Measurements from ENCODE around the gene LRP4.

Gene LRP4

DNA sequence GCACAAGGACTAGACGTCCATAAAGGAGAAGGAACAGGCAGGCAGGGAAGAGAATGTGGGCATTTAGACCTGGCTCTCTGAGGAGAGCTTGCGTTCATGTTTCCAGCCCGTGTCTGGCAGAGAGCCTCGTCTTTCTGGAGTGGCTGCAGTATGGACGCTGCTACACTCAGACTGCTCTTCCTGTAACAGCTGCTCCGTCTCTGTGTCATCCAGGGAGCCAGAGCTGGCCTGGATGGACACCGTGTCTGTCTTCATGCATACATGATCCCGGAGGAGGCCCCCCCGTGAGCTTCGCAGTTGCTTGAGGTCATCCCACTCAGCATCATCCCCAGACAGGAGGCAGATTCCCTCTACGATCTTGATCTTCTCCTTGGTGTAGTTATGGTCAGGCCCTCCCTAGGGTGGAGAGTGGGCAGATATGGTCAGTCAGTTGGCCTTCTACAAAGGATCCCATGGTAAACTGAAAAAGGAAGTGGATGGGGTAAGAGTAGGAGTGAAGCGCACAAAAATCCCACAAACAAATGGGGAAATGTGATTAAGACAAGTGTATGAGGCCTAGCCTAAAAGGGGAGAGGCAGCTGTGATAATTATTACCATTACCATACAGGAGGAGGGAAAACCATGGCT, 59.3 kb downstream of the LRP4 start:
- TF ChIP-seq SPI1 (IDR thresholded peaks at IDR 0.05; ENCODE audit: low read depth, low read length): no peak
- no peak for TF ChIP-seq POU2F2 (IDR thresholded peaks at IDR 0.05; ENCODE audit: low read depth, low read length)
- no peak for TF ChIP-seq PAX5 (IDR thresholded peaks at IDR 0.05; ENCODE audit: insufficient read depth, low read length, severe bottlenecking)
- TF ChIP-seq POLR2AphosphoS5 (IDR thresholded peaks at IDR 0.05; ENCODE audit: low read depth, low read length): no peak
- no peak for TF ChIP-seq TAF1 (IDR thresholded peaks at IDR 0.05; ENCODE audit: low read depth, low read length)
- TF ChIP-seq POLR2A (IDR thresholded peaks at IDR 0.05; ENCODE audit: low read depth, low read length): no peak
- DNase-seq (ENCODE audit: insufficient read length, low spot score): no peak
- no peak for FAIRE-seq

DNA sequence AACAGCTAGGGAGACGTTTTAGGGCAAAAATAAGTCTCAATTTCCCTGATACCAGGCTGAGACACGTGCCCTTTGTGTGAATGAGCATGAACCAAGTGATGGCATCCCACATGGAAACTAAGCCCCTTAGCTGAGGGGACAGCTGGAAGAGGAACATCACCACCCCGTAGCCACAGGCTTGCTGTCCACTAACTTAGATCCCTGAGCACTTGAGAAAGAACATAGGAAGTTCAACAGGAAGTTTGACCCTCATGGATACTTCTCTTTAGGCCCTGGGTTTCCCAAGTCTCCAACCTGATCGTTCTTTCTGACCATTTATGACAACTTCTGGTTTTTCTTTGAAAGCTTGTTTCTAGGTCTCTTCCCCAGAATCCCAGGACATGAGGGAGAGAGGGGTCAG, 60.7 kb downstream of the LRP4 start:
- no peak for TF ChIP-seq POLR2A (IDR thresholded peaks at IDR 0.05; ENCODE audit: low read depth, low read length)
- TF ChIP-seq POLR2AphosphoS5 (IDR thresholded peaks at IDR 0.05; ENCODE audit: low read depth, low read length): no peak
- no peak for TF ChIP-seq PAX5 (IDR thresholded peaks at IDR 0.05; ENCODE audit: insufficient read depth, low read length, severe bottlenecking)
- TF ChIP-seq TAF1 (IDR thresholded peaks at IDR 0.05; ENCODE audit: low read depth, low read length): no peak
- TF ChIP-seq POU2F2 (IDR thresholded peaks at IDR 0.05; ENCODE audit: low read depth, low read length): no peak
- no peak for TF ChIP-seq SPI1 (IDR thresholded peaks at IDR 0.05; ENCODE audit: low read depth, low read length)
- no peak for DNase-seq (ENCODE audit: insufficient read length, low spot score)
- no peak for FAIRE-seq

DNA sequence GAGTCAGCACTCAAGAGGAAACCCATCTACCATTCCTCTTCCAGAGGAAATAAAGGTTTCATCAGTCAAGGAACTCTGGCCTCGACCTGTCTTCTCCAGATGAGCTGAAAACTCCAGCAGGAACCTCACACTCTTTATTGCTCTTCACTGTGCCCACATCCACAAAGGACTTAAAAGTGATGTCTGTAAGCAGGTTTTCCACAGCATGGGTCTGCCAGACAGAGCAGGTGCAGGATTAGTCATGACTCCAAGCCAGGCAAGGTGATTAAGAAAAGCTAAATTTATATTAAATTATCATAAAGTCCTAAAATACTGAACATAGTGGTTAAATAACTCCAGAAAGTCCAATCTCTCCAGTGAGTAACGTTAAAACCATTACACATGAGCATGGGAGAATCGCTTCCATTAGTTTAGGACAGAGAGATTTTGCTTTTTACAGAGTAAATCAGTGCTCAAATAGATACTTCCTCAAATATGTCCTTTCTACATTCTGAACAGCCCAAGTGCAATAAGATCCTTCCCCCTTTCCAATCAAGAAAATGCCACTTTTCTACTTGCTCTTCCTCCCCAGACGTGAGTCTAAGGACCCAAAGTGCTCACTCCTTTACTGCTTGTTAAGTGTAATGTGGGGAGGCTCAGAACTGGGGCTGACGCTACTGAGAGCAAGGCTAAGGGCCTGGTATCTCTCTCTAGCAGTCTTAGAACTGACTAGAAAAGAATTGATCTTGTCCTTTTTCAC, 61.6 kb downstream of the LRP4 start:
- no peak for TF ChIP-seq POLR2A (IDR thresholded peaks at IDR 0.05; ENCODE audit: low read depth, low read length)
- no peak for TF ChIP-seq SPI1 (IDR thresholded peaks at IDR 0.05; ENCODE audit: low read depth, low read length)
- TF ChIP-seq POLR2AphosphoS5 (IDR thresholded peaks at IDR 0.05; ENCODE audit: low read depth, low read length): no peak
- no peak for TF ChIP-seq TAF1 (IDR thresholded peaks at IDR 0.05; ENCODE audit: low read depth, low read length)
- TF ChIP-seq PAX5 (IDR thresholded peaks at IDR 0.05; ENCODE audit: insufficient read depth, low read length, severe bottlenecking): no peak
- no peak for TF ChIP-seq POU2F2 (IDR thresholded peaks at IDR 0.05; ENCODE audit: low read depth, low read length)
- DNase-seq (ENCODE audit: insufficient read length, low spot score) (no peak), FAIRE-seq (no peak)

DNA sequence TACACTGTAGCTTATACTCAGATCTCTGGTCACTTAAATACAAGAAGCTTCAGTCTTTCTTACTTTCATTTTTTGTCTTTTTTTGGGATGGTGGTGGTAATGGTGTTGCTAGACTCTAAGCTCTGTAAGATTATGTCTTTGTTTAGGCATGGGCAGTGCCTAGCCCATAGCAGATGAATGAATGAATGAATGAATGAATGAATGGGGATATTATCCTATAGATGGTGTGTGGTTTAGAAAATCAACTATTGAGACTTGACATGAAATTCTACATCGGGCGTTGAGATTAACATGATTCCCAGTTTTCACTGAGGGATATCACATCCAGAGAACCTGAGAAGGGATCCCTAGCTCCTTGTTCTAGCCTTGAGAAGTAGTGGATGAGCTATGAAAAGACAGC, 62.5 kb downstream of the LRP4 start:
- FAIRE-seq (no peak), DNase-seq (ENCODE audit: insufficient read length, low spot score) (no peak)
- TF ChIP-seq POLR2A (IDR thresholded peaks at IDR 0.05; ENCODE audit: low read depth, low read length) (no peak), POU2F2 (IDR thresholded peaks at IDR 0.05; ENCODE audit: low read depth, low read length) (no peak), POLR2AphosphoS5 (IDR thresholded peaks at IDR 0.05; ENCODE audit: low read depth, low read length) (no peak), SPI1 (IDR thresholded peaks at IDR 0.05; ENCODE audit: low read depth, low read length) (no peak), PAX5 (IDR thresholded peaks at IDR 0.05; ENCODE audit: insufficient read depth, low read length, severe bottlenecking) (no peak), TAF1 (IDR thresholded peaks at IDR 0.05; ENCODE audit: low read depth, low read length) (no peak)

DNA sequence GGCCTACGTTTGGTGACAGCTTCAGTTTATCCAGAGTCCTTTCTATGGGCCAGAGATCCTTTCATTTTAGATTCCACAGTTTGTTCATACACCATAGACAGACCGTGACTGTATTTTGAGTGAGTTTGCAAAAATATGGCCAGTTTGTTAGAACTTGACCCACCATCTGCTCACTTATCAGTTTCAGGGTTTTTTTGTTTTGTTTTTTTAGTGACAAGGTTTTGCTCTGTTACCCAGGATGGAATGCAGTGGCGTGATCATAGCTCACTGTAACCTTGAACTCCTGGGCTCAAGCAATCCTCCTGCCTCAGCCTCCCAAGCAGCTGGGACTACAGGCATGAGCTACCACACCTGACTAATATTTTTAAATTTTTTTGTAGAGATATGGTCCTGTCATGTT, 63.2 kb downstream of the LRP4 start:
- no peak for TF ChIP-seq POU2F2 (IDR thresholded peaks at IDR 0.05; ENCODE audit: low read depth, low read length)
- TF ChIP-seq TAF1 (IDR thresholded peaks at IDR 0.05; ENCODE audit: low read depth, low read length): no peak
- TF ChIP-seq POLR2A (IDR thresholded peaks at IDR 0.05; ENCODE audit: low read depth, low read length): no peak
- no peak for TF ChIP-seq POLR2AphosphoS5 (IDR thresholded peaks at IDR 0.05; ENCODE audit: low read depth, low read length)
- TF ChIP-seq PAX5 (IDR thresholded peaks at IDR 0.05; ENCODE audit: insufficient read depth, low read length, severe bottlenecking): no peak
- TF ChIP-seq SPI1 (IDR thresholded peaks at IDR 0.05; ENCODE audit: low read depth, low read length): no peak
- FAIRE-seq: no peak
- DNase-seq (ENCODE audit: insufficient read length, low spot score): no peak

DNA sequence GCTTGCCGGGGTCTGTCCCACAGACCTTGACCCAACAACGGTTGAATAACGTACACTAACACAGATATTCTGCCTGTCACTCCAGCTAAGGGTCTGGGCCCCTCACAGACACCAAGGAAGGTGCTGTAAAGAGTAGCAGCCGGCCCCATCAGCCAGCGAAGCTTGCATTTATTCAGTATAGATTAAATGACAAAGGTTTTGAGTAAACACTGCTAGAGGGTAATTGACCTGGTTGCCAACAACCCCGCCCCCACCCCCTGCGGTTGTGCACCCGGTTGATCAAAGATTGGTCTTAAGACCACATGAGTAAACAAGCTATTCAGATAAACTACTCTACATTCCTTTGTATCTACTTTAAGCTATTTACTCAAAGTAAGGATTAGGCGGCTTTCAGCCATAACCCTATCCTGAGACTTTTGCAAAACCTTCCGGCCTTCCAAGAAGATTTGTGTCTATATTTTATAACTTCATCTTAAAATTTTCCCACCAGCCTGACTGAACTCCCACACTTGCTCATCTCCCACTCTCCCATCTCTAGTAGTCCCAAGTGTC, 67.4 kb downstream of the LRP4 start:
- no peak for TF ChIP-seq TAF1 (IDR thresholded peaks at IDR 0.05; ENCODE audit: low read depth, low read length)
- TF ChIP-seq POLR2A (IDR thresholded peaks at IDR 0.05; ENCODE audit: low read depth, low read length): no peak
- TF ChIP-seq SPI1 (IDR thresholded peaks at IDR 0.05; ENCODE audit: low read depth, low read length): no peak
- TF ChIP-seq POLR2AphosphoS5 (IDR thresholded peaks at IDR 0.05; ENCODE audit: low read depth, low read length): no peak
- no peak for TF ChIP-seq PAX5 (IDR thresholded peaks at IDR 0.05; ENCODE audit: insufficient read depth, low read length, severe bottlenecking)
- no peak for TF ChIP-seq POU2F2 (IDR thresholded peaks at IDR 0.05; ENCODE audit: low read depth, low read length)
- no peak for DNase-seq (ENCODE audit: insufficient read length, low spot score)
- FAIRE-seq: no peak

DNA sequence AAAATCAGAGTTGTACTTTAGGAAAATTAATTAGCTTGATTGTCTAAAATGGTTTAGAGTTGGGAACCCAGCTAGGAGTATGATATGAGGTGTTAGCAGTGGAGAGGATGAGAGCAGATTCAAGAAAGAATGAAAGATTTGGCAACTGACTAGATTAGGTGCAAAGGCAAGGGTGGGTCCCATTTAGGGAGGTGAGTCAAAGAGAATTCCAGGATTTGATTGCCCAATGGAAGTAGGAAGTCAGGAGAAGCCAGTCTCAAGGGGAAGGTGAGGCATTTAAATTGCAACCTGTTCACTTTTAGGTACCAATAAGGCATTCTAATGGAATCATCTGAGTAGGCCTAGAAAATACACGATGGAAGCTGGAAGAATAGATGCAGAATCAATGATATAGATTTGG, 68.7 kb downstream of the LRP4 start:
- no peak for FAIRE-seq

GRCh38 chr11:46846510-46846830, 71.9 kb downstream of the LRP4 start:
- no peak for TF ChIP-seq POLR2AphosphoS5 (IDR thresholded peaks at IDR 0.05; ENCODE audit: low read depth, low read length)
- TF ChIP-seq POU2F2 (IDR thresholded peaks at IDR 0.05; ENCODE audit: low read depth, low read length): no peak
- no peak for TF ChIP-seq POLR2A (IDR thresholded peaks at IDR 0.05; ENCODE audit: low read depth, low read length)
- no peak for TF ChIP-seq SPI1 (IDR thresholded peaks at IDR 0.05; ENCODE audit: low read depth, low read length)

More for the DNA sequence above, 68.7 kb downstream of the LRP4 start:
- DNase-seq (ENCODE audit: insufficient read length, low spot score): no peak
- no peak for TF ChIP-seq PAX5 (IDR thresholded peaks at IDR 0.05; ENCODE audit: insufficient read depth, low read length, severe bottlenecking)
- TF ChIP-seq POU2F2 (IDR thresholded peaks at IDR 0.05; ENCODE audit: low read depth, low read length): no peak
- no peak for TF ChIP-seq POLR2AphosphoS5 (IDR thresholded peaks at IDR 0.05; ENCODE audit: low read depth, low read length)
- no peak for TF ChIP-seq TAF1 (IDR thresholded peaks at IDR 0.05; ENCODE audit: low read depth, low read length)
- no peak for TF ChIP-seq SPI1 (IDR thresholded peaks at IDR 0.05; ENCODE audit: low read depth, low read length)
- TF ChIP-seq POLR2A (IDR thresholded peaks at IDR 0.05; ENCODE audit: low read depth, low read length): no peak

GRCh38 chr11:46845740-46846509, 72.4 kb downstream of the LRP4 start, which contains the start of gene CKAP5:
TSS of gene CKAP5 (minus strand) at chr11:46846280. CDS start at chr11:46821231, 25,049 bp downstream.
- peak; percentile 85 for FAIRE-seq
- peak; percentile 91 for DNase-seq (ENCODE audit: insufficient read length, low spot score)
- peak; percentile 67 for TF ChIP-seq POLR2AphosphoS5 (IDR thresholded peaks at IDR 0.05; ENCODE audit: low read depth, low read length)
- TF ChIP-seq POU2F2 (IDR thresholded peaks at IDR 0.05; ENCODE audit: low read depth, low read length): no peak; the same call in 1 of the 2 replicates
- no peak for TF ChIP-seq SPI1 (IDR thresholded peaks at IDR 0.05; ENCODE audit: low read depth, low read length)
- peak; percentile 59; the same call in 1 of the 2 replicates for TF ChIP-seq POLR2A (IDR thresholded peaks at IDR 0.05; ENCODE audit: low read depth, low read length)
- no peak for TF ChIP-seq PAX5 (IDR thresholded peaks at IDR 0.05; ENCODE audit: insufficient read depth, low read length, severe bottlenecking)
- peak; percentile 57; the same call in 1 of the 2 replicates for TF ChIP-seq TAF1 (IDR thresholded peaks at IDR 0.05; ENCODE audit: low read depth, low read length)

More at GRCh38 chr11:46846510-46846830, 71.9 kb downstream of the LRP4 start:
- FAIRE-seq: no peak
- no peak for DNase-seq (ENCODE audit: insufficient read length, low spot score)
